AG04450 (cell line): ENCODE measurements around the gene PAN3. TPM values are rescaled to one million over a fixed set of nuclear protein-coding genes. Genes with fewer than 3 reads are reported as not detected.

Experiments used
- CTCF ChIA-PET: fragments of 300-600, 350-600 bp; formaldehyde crosslinking; extraction: SDS; loops from one replicate; lab custom pipeline; 2022; ENCODE audit warnings: antibody characterized with exemption, inconsistent platforms; lab: Charles Lee
- POLR2A ChIA-PET: fragments of 350-600 bp; formaldehyde crosslinking; extraction: SDS; loops from one replicate; lab custom pipeline; 2021; ENCODE audit warnings: antibody characterized with exemption, inconsistent platforms; lab: Yijun Ruan, JAX
- DNase-seq: peaks from one replicate; pipeline ENCODE4 v3.0.0-alpha.2; 2011; ENCODE audit warnings: low read depth, low spot score
- H3K27ac ChIP-seq: one replicate; pipeline ENCODE4 v1.5.1; 2012; ENCODE audit warnings: low read depth, low read length, control low read depth
- H3K27me3 ChIP-seq: one replicate; pipeline ENCODE4 v1.6.0; 2012; ENCODE audit warnings: low read length; ENCODE audit not compliant: control insufficient read depth, insufficient read depth
- H3K4me3 ChIP-seq: 2 replicates; pipeline ENCODE4 v1.5.1; 2011; ENCODE audit warnings: mild to moderate bottlenecking, low read depth, low read length, control low read depth
- H3K9me3 ChIP-seq: 2 replicates; pipeline ENCODE4 v1.5.1; 2012; ENCODE audit warnings: low read length; ENCODE audit not compliant: control insufficient read depth, insufficient read depth
- CTCF ChIP-seq: IDR thresholded peaks from 2 replicates; pipeline ENCODE4 v1.5.1; 2011; ENCODE audit warnings: low read depth, low read length, control low read depth, inconsistent platforms
- polyA plus RNA-seq: library from polyadenylated mRNA; depleted of rRNA; stranded (reverse); fragments of >200 nt; gene quantifications from 2 replicates; pipeline ENCODE4 v1.2.3, GENCODE V29; 2011

PAN3 gene
- polyA plus RNA-seq, 1 experiment = 17.8 TPM

GRCh38 chr13:28171266-28171665, 32.9 kb downstream of the PAN3 start:
- H3K27ac ChIP-seq = no peak overlapping the region
- CTCF ChIA-PET = no interaction called here
- TF ChIP-seq CTCF = no peak
- H3K9me3 ChIP-seq = no peaks in the 10 kb centered on the region
- no peak overlapping the region for H3K4me3 ChIP-seq
- DNase-seq = no peak
- POLR2A ChIA-PET = no interaction called here
- no peaks in the 10 kb centered on the region for H3K27me3 ChIP-seq

DNA sequence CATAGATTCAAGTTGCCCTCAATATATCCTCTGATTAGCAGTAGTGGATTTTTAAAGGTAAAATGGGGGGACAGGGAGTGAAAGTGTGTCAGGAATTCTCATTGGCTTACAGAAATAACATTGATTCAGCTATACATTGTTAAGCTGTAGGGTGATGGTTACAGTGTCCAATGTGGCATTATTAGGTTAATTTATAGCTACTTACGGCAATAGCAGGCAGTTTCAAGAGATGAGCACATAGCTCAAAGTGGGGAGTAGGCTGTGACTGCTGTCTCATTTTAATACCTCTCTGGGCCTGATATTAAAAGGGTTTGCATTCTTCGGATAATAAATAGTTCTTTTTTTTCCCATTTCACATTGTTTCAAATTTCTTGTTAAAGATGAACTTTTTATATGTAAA, 34.6 kb downstream of the PAN3 start:
- ChIA-PET POLR2A (no interaction called here), CTCF (no interaction called here)
- no peak for DNase-seq
- H3K27me3 ChIP-seq = no peaks in the 10 kb centered on the region
- no peak overlapping the region for H3K4me3 ChIP-seq
- TF ChIP-seq CTCF = no peak
- H3K27ac ChIP-seq = no peak overlapping the region
- H3K9me3 ChIP-seq = no peaks in the 10 kb centered on the region

DNA sequence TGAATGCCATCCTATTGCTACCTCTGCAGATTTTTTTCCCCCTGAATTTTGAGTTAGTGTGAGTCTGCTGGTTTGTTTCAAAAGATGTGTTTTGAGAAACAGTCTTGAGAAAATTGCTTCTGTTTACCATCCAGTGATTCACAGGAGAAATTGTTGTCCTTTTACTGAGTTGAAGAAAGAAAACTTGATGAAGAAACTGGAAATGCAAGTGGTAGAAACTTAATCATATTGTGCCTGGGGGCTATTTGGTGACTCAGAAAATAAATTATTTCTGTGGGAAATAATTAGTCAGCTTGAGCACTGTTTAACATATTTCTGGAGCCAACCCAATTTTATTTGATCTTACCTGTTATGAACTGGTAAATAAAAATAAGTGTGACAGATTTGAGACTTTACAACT, 35.4 kb downstream of the PAN3 start:
- H3K9me3 ChIP-seq = no peaks in the 10 kb centered on the region
- POLR2A ChIA-PET = no interaction called here
- CTCF ChIA-PET = no interaction called here
- H3K4me3 ChIP-seq = no peak overlapping the region
- H3K27ac ChIP-seq = no peak overlapping the region
- H3K27me3 ChIP-seq = no peaks in the 10 kb centered on the region
- TF ChIP-seq CTCF = no peak
- no peak for DNase-seq

DNA sequence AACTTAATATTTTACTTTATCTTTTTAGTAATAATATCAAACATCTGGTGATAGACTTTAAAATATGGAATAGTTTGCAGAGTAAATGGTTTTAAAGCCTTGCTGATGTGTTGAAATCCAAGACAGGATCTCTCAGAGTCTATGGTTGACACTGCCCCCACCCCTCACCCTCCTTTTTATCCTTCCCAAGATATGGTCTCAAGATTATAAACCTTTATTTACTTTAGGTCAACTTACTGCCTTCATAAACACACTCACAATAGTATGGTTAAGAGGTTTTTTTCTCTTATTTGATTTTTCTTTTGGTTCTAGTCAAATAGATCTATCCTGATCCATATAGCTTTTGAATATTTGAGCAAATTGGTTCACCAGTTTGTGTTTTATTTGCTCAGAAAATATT, 39.0 kb downstream of the PAN3 start:
- Histone ChIP-seq H3K4me3 (no peak overlapping the region), H3K27me3 (no peaks in the 10 kb centered on the region), H3K9me3 (no peaks in the 10 kb centered on the region), H3K27ac (no peak overlapping the region)
- POLR2A ChIA-PET = no interaction called here
- TF ChIP-seq CTCF = no peak
- CTCF ChIA-PET = interaction anchor here (0.6 kb wide), 1 partner anchor 10 kb away, joined by 6 read pairs; no protein-coding TSS in a partner anchor
- no peak for DNase-seq

- H3K27ac ChIP-seq = no peak overlapping the region
- no peaks in the 10 kb centered on the region for H3K27me3 ChIP-seq
- no peak for DNase-seq
- TF ChIP-seq CTCF = no peak
- CTCF ChIA-PET = interaction anchor here (0.6 kb wide), 1 partner anchor 10 kb away, joined by 6 read pairs; no protein-coding TSS in a partner anchor
- no peaks in the 10 kb centered on the region for H3K9me3 ChIP-seq
- no peak overlapping the region for H3K4me3 ChIP-seq
- POLR2A ChIA-PET = no interaction called here
Observed at GRCh38 chr13:28177877-28178276, 39.5 kb downstream of the PAN3 start.
